Natural killer cell (primary cell): ENCODE measurements around the gene NAA11. TPM values are rescaled to one million over a fixed set of nuclear protein-coding genes. Genes with fewer than 3 reads are reported as not detected.

Experiments
- ATAC-seq, 3 donors: fragments of 150-1000 bp in 2 of 3; fragments of 200-7000 bp in 1 of 3; cut with Tn5 transposase; 1 replicate in 1 of 3; 2 replicates in 2 of 3; pipeline ENCODE4 v1.10.0; 2021; ENCODE audit warnings: mild to moderate bottlenecking in 2 of 3, moderate library complexity in 2 of 3
- DNase-seq, 2 donors: peaks; one replicate each; pipeline versions ENCODE4 v3.0.0 to v3.0.0-alpha.2; 2013 to 2021; ENCODE audit warnings: mixed read lengths in 1 of 2
- H3K27ac ChIP-seq: one replicate; pipeline ENCODE4 v1.5.1; 2013; ENCODE audit warnings: mild to moderate bottlenecking, low read length
- H3K27me3 ChIP-seq: one replicate; pipeline ENCODE4 v1.6.1; 2013; ENCODE audit warnings: low read length; ENCODE audit not compliant: control insufficient read depth, insufficient read depth
- H3K36me3 ChIP-seq: one replicate; pipeline ENCODE4 v1.6.1; 2013; ENCODE audit warnings: low read length; ENCODE audit not compliant: control insufficient read depth, insufficient read depth
- H3K4me1 ChIP-seq: one replicate; pipeline ENCODE4 v1.6.1; 2013; ENCODE audit warnings: low read length; ENCODE audit not compliant: control insufficient read depth, insufficient read depth
- H3K4me3 ChIP-seq: one replicate; pipeline ENCODE4 v1.5.1; 2013; ENCODE audit warnings: low read length
- H3K9me3 ChIP-seq: one replicate; pipeline ENCODE4 v1.6.1; 2013; ENCODE audit warnings: low read length; ENCODE audit not compliant: control insufficient read depth, insufficient read depth
- H3K27ac Mint-ChIP-seq, 2 donors: one replicate each; pipeline ENCODE4 v1.8.0; 2022; ENCODE audit warnings: mild to moderate bottlenecking in 2 of 2, mixed read lengths in 2 of 2, moderate library complexity in 1 of 2
- H3K27me3 Mint-ChIP-seq, 2 donors: one replicate each; pipeline ENCODE4 v1.8.0; 2022; ENCODE audit warnings: low read depth in 2 of 2, mixed read lengths in 2 of 2
- H3K36me3 Mint-ChIP-seq: one replicate; pipeline ENCODE4 v1.8.0; 2022; ENCODE audit warnings: mixed read lengths
- H3K4me1 Mint-ChIP-seq, 2 donors: one replicate each; pipeline ENCODE4 v1.8.0; 2022; ENCODE audit warnings: mixed read lengths in 2 of 2
- H3K4me3 Mint-ChIP-seq: one replicate; pipeline ENCODE4 v1.8.0; 2022; ENCODE audit warnings: mild to moderate bottlenecking, moderate library complexity, mixed read lengths
- H3K9me3 Mint-ChIP-seq, 2 donors: one replicate each; pipeline ENCODE4 v1.8.0; 2022; ENCODE audit warnings: mixed read lengths in 2 of 2
- WGBS: methylation state at CpG from one replicate; pipeline ENCODE4 v1.1.7; 2013; ENCODE audit warnings: missing lambda C conversion rate; ENCODE audit not compliant: insufficient coverage; 5-methylcytosine and 5-hydroxymethylcytosine counted together
- intact Hi-C: fragments of 100-400 bp; cut with micrococcal nuclease; formaldehyde crosslinking; loops from one replicate; pipeline ENCODE4 v1.14.2; 2022
- total RNA-seq, 4 donors: library from RNA; stranded (reverse); fragments of 120-200 nt in 1 of 4; gene quantifications; one replicate each; pipeline versions ENCODE4 v1.2.3 to v1.2.4, GENCODE V29; 2013 to 2022
- TF ChIP-seq, protein P1 (sequence below): fragments of 200-600 bp; IDR thresholded peaks from one replicate; pipeline ENCODE4 v1.8.0; 2022; ENCODE audit warnings: antibody characterized with exemption

The NAA11 gene
- total RNA-seq, 3 donors from 2014 or later (not counting 1 experiment from before 2014, with no cell fraction given) = not detected

DNA sequence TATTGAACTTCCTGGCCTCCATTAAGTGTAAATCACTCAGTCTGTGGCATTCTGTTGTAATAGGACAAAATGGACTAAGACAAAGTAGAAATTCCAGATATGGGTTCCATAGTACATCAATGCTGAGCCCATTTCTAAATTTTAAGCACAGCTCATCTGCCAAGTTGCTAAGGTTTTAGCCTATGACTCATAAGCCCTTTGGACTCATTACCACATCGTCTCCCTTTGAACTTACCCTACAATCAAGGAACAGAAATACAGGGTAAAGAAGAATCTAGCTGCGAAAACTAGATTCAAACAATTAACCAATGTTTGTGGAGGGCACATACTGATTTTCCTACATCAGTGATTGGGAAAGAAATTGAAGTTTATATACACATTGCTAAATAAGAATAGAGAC, 31.8 kb downstream of the NAA11 start:
- no peak for ATAC-seq
- no peak overlapping the region for H3K4me3 Mint-ChIP-seq
- H3K36me3 Mint-ChIP-seq = no peaks in the 10 kb centered on the region

DNA sequence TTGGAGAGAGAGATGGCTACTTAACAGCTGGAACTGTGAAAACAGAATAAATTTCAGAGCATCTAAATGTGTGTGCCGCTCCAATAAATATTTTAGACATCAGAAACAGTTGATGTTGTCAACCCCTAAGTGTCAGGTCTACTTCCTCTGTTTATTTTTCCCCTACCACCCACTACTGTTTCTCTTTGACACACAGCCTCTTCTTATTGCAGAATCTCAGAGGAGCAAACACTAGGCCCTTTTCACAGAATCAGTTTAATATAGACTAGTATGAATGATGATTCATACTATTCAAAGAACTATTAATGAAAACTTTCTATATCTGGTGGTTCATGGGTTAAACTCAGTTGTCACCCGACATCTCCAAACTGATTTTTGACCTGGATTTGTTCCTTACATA, 33.9 kb downstream of the NAA11 start:
- Mint-ChIP-seq H3K27ac (no peak overlapping the region), H3K9me3 (peaks cover 2 to 3% of the 10 kb centered on the region in 2 donors), H3K36me3 (no peaks in the 10 kb centered on the region), H3K4me3 (no peak overlapping the region), H3K4me1 (no peaks in the 10 kb centered on the region), H3K27me3 (no peaks in the 10 kb centered on the region)
- no peaks in the 10 kb centered on the region for H3K36me3 ChIP-seq
- no peaks in the 10 kb centered on the region for H3K4me1 ChIP-seq
- no peaks in the 10 kb centered on the region for H3K9me3 ChIP-seq
- 76% methylated on average over 2 of the region's 2 CpGs for WGBS
- no peak overlapping the region for H3K27ac ChIP-seq
- TF ChIP-seq, protein P1, sequence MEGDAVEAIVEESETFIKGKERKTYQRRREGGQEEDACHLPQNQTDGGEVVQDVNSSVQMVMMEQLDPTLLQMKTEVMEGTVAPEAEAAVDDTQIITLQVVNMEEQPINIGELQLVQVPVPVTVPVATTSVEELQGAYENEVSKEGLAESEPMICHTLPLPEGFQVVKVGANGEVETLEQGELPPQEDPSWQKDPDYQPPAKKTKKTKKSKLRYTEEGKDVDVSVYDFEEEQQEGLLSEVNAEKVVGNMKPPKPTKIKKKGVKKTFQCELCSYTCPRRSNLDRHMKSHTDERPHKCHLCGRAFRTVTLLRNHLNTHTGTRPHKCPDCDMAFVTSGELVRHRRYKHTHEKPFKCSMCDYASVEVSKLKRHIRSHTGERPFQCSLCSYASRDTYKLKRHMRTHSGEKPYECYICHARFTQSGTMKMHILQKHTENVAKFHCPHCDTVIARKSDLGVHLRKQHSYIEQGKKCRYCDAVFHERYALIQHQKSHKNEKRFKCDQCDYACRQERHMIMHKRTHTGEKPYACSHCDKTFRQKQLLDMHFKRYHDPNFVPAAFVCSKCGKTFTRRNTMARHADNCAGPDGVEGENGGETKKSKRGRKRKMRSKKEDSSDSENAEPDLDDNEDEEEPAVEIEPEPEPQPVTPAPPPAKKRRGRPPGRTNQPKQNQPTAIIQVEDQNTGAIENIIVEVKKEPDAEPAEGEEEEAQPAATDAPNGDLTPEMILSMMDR = no peak
- DNase-seq (no peak), ATAC-seq (no peak)
- intact Hi-C loops = no loop called here
- no peak overlapping the region for H3K4me3 ChIP-seq
- no peaks in the 10 kb centered on the region for H3K27me3 ChIP-seq

More for the DNA sequence above, 31.8 kb downstream of the NAA11 start:
- Mint-ChIP-seq H3K9me3 (peaks cover 2 to 3% of the 10 kb centered on the region in 2 donors), H3K4me1 (no peaks in the 10 kb centered on the region), H3K27me3 (no peaks in the 10 kb centered on the region), H3K27ac (no peak overlapping the region)
- Histone ChIP-seq H3K4me1 (no peaks in the 10 kb centered on the region), H3K27me3 (no peaks in the 10 kb centered on the region), H3K27ac (no peak overlapping the region), H3K4me3 (no peak overlapping the region), H3K36me3 (no peaks in the 10 kb centered on the region), H3K9me3 (no peaks in the 10 kb centered on the region)
- DNase-seq = no peak
- intact Hi-C loops = no loop called here
- WGBS = 91% methylated on average over 1 of the region's 2 CpGs
- TF ChIP-seq, protein P1 = no peak

GRCh38 chr4:79290376-79290775, 35.5 kb downstream of the NAA11 start:
- H3K4me3 ChIP-seq = no peak overlapping the region
- Mint-ChIP-seq H3K4me1 (no peaks in the 10 kb centered on the region), H3K4me3 (no peak overlapping the region), H3K27me3 (no peaks in the 10 kb centered on the region), H3K9me3 (peaks cover 2 to 3% of the 10 kb centered on the region in 2 donors), H3K27ac (no peak overlapping the region), H3K36me3 (no peaks in the 10 kb centered on the region)
- H3K27me3 ChIP-seq = no peaks in the 10 kb centered on the region
- TF ChIP-seq, protein P1 = no peak
- 89% methylated on average over 4 of the region's 4 CpGs for WGBS
- H3K9me3 ChIP-seq = no peaks in the 10 kb centered on the region
- DNase-seq (no peak), ATAC-seq (no peak)
- intact Hi-C loops = no loop called here
- no peak overlapping the region for H3K27ac ChIP-seq
- H3K4me1 ChIP-seq = no peaks in the 10 kb centered on the region
- no peaks in the 10 kb centered on the region for H3K36me3 ChIP-seq

DNA sequence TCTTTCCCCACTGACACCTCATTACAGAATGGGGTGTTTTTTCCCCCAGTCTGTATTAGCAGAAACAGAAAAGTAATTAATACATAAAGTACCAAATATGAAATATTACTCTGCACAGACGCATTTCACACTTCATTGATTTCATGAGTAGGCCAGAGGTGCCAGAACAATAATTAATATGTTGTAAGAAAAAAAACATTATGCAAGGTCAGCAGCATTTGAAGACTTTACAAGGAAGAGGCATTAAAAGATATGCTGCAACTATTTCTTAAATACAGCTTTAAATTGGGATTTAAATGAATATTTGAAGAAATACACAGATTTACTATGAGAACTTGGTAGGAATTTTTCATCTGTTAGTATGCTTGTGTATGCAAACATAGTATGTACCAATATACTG, 37.7 kb downstream of the NAA11 start:
- intact Hi-C loops = no loop called here
- H3K4me1 Mint-ChIP-seq = no peaks in the 10 kb centered on the region
- ATAC-seq (no peak), DNase-seq (no peak)
- Histone ChIP-seq H3K27ac (no peak overlapping the region), H3K27me3 (no peaks in the 10 kb centered on the region), H3K9me3 (no peaks in the 10 kb centered on the region), H3K4me1 (no peaks in the 10 kb centered on the region), H3K4me3 (no peak overlapping the region), H3K36me3 (no peaks in the 10 kb centered on the region)
- H3K9me3 Mint-ChIP-seq = peaks cover 2 to 3% of the 10 kb centered on the region in 2 donors
- TF ChIP-seq, protein P1 = no peak
- WGBS = no CpG with 5 or more reads among the region's 1 CpG
- H3K27ac Mint-ChIP-seq = no peak overlapping the region
- no peaks in the 10 kb centered on the region for H3K36me3 Mint-ChIP-seq
- H3K4me3 Mint-ChIP-seq = no peak overlapping the region
- H3K27me3 Mint-ChIP-seq = no peaks in the 10 kb centered on the region
